ENCODE results near the gene KY.

Gene KY

GRCh38 chr3:134650431-134651346, at the start of gene KY:
KY (minus strand) TSS chr3:134651022; CDS start chr3:134650960, 62 bp downstream.
- DNase-seq (ENCODE audit: low read depth): peak; percentile 35

- no peak for DNase-seq (ENCODE audit: low read depth)
These were observed 48.9 kb upstream of the KY start for GRCh38 chr3:134699721-134700120.

GRCh38 chr3:134699141-134699711, 48.4 kb upstream of the KY start:
- DNase-seq (ENCODE audit: low read depth): no peak

- DNase-seq (ENCODE audit: low read depth): no peak
These were observed 47.2 kb upstream of the KY start for GRCh38 chr3:134697830-134698689.

GRCh38 chr3:134696155-134696554, 45.3 kb upstream of the KY start:
- no peak for DNase-seq (ENCODE audit: low read depth)

- no peak for DNase-seq (ENCODE audit: low read depth)
These were observed 44.2 kb upstream of the KY start for GRCh38 chr3:134694946-134695543.

GRCh38 chr3:134694466-134694865, 43.6 kb upstream of the KY start:
- DNase-seq (ENCODE audit: low read depth): no peak

GRCh38 chr3:134693804-134694203, 43.0 kb upstream of the KY start:
- DNase-seq (ENCODE audit: low read depth): no peak

GRCh38 chr3:134693226-134693625, 42.4 kb upstream of the KY start:
- no peak for DNase-seq (ENCODE audit: low read depth)

- DNase-seq (ENCODE audit: low read depth): no peak
These were observed 39.4 kb upstream of the KY start for GRCh38 chr3:134690226-134690625.

- no peak for DNase-seq (ENCODE audit: low read depth)
These were observed 36.8 kb upstream of the KY start for GRCh38 chr3:134687642-134688041.

- DNase-seq (ENCODE audit: low read depth): peak; percentile 62
These were observed 35.3 kb upstream of the KY start for GRCh38 chr3:134685929-134686802.

- no peak for DNase-seq (ENCODE audit: low read depth)
These were observed 31.5 kb upstream of the KY start for GRCh38 chr3:134682196-134682880.

GRCh38 chr3:134681522-134681900, 30.7 kb upstream of the KY start:
- no peak for DNase-seq (ENCODE audit: low read depth)

- DNase-seq (ENCODE audit: low read depth): no peak
These were observed 30.1 kb upstream of the KY start for GRCh38 chr3:134680796-134681521.

GRCh38 chr3:134677987-134678308, 27.1 kb upstream of the KY start:
- no peak for DNase-seq (ENCODE audit: low read depth)

- no peak for DNase-seq (ENCODE audit: low read depth)
These were observed 26.6 kb upstream of the KY start for GRCh38 chr3:134677196-134677986.

GRCh38 chr3:134675726-134676256, 25.0 kb upstream of the KY start:
- DNase-seq (ENCODE audit: low read depth): no peak

GRCh38 chr3:134672571-134672970, 21.7 kb upstream of the KY start:
- DNase-seq (ENCODE audit: low read depth): no peak
